ENCODE results near the gene BMPR2. TPM values are rescaled to one million over a fixed set of nuclear protein-coding genes. Genes with fewer than 3 reads are reported as not detected.

The BMPR2 gene
- total and polyA plus RNA-seq, 2 of the 8 experiments (the other 6 are each of a cell fraction or from before 2014, with no cell fraction given) = 5.5 to 19.8 TPM

DNA sequence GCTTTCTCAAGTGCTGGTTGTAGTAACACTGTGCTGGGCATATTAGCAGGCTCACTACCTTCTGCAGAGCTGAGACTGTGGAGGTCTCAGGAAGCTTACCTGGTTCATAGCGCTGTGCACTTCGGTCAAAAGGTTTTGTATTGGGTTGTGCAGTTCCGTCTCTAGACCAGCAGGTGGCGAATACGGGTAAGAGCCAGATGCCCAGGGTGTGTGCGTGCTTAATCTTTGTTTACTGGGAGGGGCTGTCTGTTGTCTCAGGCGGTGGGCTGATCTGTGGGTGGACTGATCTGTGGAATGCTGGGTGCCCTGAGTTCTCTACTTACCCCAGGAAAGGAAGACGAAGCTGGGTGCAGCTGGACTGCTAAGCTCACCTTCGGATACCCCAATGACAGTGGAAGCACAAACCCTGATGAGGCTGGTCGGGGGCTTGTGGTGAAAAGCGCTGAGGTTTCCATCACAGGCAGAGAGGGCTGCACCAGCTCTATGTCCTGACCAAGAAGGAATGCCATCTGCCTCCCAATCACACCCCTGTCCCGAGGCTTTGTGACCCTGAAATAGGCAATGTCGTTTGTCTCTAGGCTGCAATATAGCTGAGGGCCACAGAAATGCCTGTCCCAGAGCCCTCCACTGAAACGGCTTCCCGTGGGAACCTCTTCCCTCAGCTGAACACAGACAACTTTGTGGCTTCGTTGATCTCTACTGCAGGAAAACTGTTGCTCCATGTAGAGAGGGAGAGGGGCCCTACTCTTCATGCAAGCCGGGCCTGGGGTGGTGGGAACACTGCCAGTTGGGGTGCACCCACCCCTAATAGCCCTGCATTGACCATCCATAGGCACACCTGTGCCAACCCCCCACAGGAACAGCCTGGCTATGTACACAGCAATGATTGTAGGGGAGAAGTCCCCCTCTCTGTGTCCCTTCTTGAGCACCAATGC, 212.8 kb downstream of the BMPR2 start:
- Histone ChIP-seq H3K9me3 (ENCODE audit: insufficient read depth in 2 of 2, low read depth in 1 of 2, low read length in 1 of 2) (no peaks in the 10 kb centered on the region), H3K9ac (replicated peaks in 1 of 4; ENCODE audit: extremely low read depth in 1 of 4, low read depth in 3 of 4, low read length in 3 of 4) (no peak overlapping the region), H3K23me2 (ENCODE audit: low read depth, low read length) (no peaks in the 10 kb centered on the region), H3K4me1 (replicated peaks in 1 of 4; ENCODE audit: control insufficient read depth in 3 of 4, insufficient read depth in 4 of 4, low read length in 3 of 4) (peaks cover 0 to 8% (median 4%) of the 10 kb centered on the region in 4 experiments; a peak in 4 of 7 replicates), H4K91ac (replicated peaks; ENCODE audit: insufficient read length, low read length) (no peak overlapping the region), H2AFZ (ENCODE audit: low read length) (peak overlapping the region; percentile 94), H2BK12ac (ENCODE audit: low read depth, low read length) (peak overlapping the region; percentile 62; the same call in 1 of the 2 replicates), H2BK5ac (ENCODE audit: low read depth, low read length) (peak overlapping the region; percentile 47; the same call in 1 of the 2 replicates), H3K18ac (ENCODE audit: extremely low read depth, low read length) (peak overlapping the region; percentile 66; the same call in 1 of the 2 replicates), H3K27me3 (replicated peaks in 1 of 4; ENCODE audit: control insufficient read depth in 3 of 4, extremely low read depth in 1 of 4, insufficient read depth in 3 of 4, low read length in 3 of 4) (no peaks in the 10 kb centered on the region), H3K4ac (replicated peaks; ENCODE audit: insufficient read length, low read depth, low read length) (no peak overlapping the region), H2AK5ac (ENCODE audit: low read depth, low read length) (no peak overlapping the region), H3K23ac (ENCODE audit: insufficient read length) (no peak overlapping the region), H2BK15ac (ENCODE audit: low read length) (peak overlapping the region; percentile 83; the same call in 1 of the 2 replicates), H3K4me3 (ENCODE audit: extremely low read depth in 1 of 4, insufficient read depth in 2 of 4, low read depth in 3 of 4, low read length in 4 of 4) (no peak overlapping the region), H4K5ac (ENCODE audit: insufficient read length, low read depth, low read length) (peak overlapping the region; percentile 35), H3K36me3 (ENCODE audit: control insufficient read depth in 2 of 4, insufficient read depth in 4 of 4, low read length in 3 of 4) (no peaks in the 10 kb centered on the region), H2BK120ac (replicated peaks; ENCODE audit: low read depth, low read length) (no peak overlapping the region), H4K8ac (ENCODE audit: extremely low read depth, insufficient read depth, low read length) (peak overlapping the region; percentile 72; the same call in 1 of the 2 replicates), H3K79me2 (ENCODE audit: control insufficient read depth in 1 of 2, insufficient read depth in 2 of 2, low read length in 2 of 2) (no peaks in the 10 kb centered on the region), H3K4me2 (ENCODE audit: insufficient read depth in 1 of 2, low read depth in 2 of 2, low read length in 2 of 2) (peak overlapping the region; percentile 1 to 52; a peak in 3 of 4 replicates), H3K56ac (replicated peaks; ENCODE audit: insufficient read length, low read depth, low read length) (no peak overlapping the region), H3K14ac (ENCODE audit: insufficient read length) (no peak overlapping the region), H4K20me1 (replicated peaks in 1 of 2; ENCODE audit: control insufficient read depth in 1 of 2, insufficient read depth in 2 of 2, low read length in 2 of 2) (no peaks in the 10 kb centered on the region), H3K79me1 (ENCODE audit: low read depth, low read length) (no peaks in the 10 kb centered on the region), H3K27ac (ENCODE audit: low read depth, low read length) (no peak overlapping the region), H2BK20ac (ENCODE audit: low read length) (peak overlapping the region; percentile 66; the same call in 1 of the 2 replicates)
- DNase-seq (ENCODE audit: low read depth in 1 of 2, low spot score in 2 of 2) (peak; percentile 41 to 66), FAIRE-seq (peak; percentile 97)
- POLR2A ChIA-PET (ENCODE audit: partially characterized antibody) = interaction anchor here (1.4 to 2.4 kb wide), 2 partner anchors 46 to 287 kb away, joined by 4 to 6 read pairs; partner anchors contain the start of gene FAM117B
- CTCF ChIA-PET (ENCODE audit: partially characterized antibody) = interaction anchor here (0.6 to 3.3 kb wide), 58 partner anchors 8 to 1225 kb away, joined by 3 to 27 read pairs (median 4); partner anchors contain the start of gene FAM117B
- 38% methylated on average over 16 of the region's 17 CpGs; no CpG with 5 or more reads in 1 of the 2 experiments for WGBS, 2 experiments (ENCODE audit: extremely low coverage in 1 of 2, insufficient coverage in 1 of 2, insufficient read length in 1 of 2, insufficient replicate concordance in 2 of 2, low coverage in 1 of 2, low lambda C conversion rate in 2 of 2, missing lambda C conversion rate in 1 of 2)
- TF ChIP-seq POLR2A (IDR thresholded peaks at IDR 0.05; ENCODE audit: control extremely low read depth in 1 of 2, low read depth in 2 of 2, low read length in 2 of 2) (no peak), SRF (IDR thresholded peaks at IDR 0.05; ENCODE audit: low read depth, low read length) (no peak), TEAD4 (IDR thresholded peaks at IDR 0.05; ENCODE audit: low read depth, low read length) (0 out of 2 replicates have a peak, but pooled peaks have one; percentile 19), SP2 (IDR thresholded peaks at IDR 0.05; ENCODE audit: low read length) (no peak), KDM4A (IDR thresholded peaks at IDR 0.05; ENCODE audit: low read depth, low read length, severe bottlenecking) (no peak), RXRA (IDR thresholded peaks at IDR 0.05; ENCODE audit: insufficient read depth, low read depth, low read length) (no peak), MAX (IDR thresholded peaks at IDR 0.05) (peak; percentile 42; the same call in 1 of the 2 replicates), HDAC6 (IDR thresholded peaks at IDR 0.05; ENCODE audit: low read depth, low read length) (no peak), TBP (IDR thresholded peaks at IDR 0.05; ENCODE audit: low read depth, low read length) (no peak), SUZ12 (IDR thresholded peaks at IDR 0.05; ENCODE audit: low read length) (no peak)
